GM12878 (cell line): ENCODE results near the gene PLA2G6.

Experiments used
- CREB1 ChIP-seq: IDR thresholded peaks from 2 replicates; pipeline ENCODE4 v1.6.1; 2012; ENCODE audit warnings: low read depth, mild to moderate bottlenecking, inconsistent platforms
- MAX ChIP-seq: IDR thresholded peaks from 2 replicates; pipeline ENCODE4 v1.6.1; 2012; ENCODE audit warnings: low read depth, low read length, improper control_type of control experiment
- TCF7 ChIP-seq: IDR thresholded peaks from 2 replicates; pipeline ENCODE4 v1.6.1; 2014; ENCODE audit warnings: antibody characterized with exemption, borderline replicate concordance
- ZNF274 ChIP-seq: IDR thresholded peaks from one replicate; pipeline ENCODE4 v1.8.0; 2011; ENCODE audit not compliant: insufficient read length, insufficient read depth

GRCh38 chr22:38222797-38223119 lies 41.1 kb upstream of the PLA2G6 start:
- TF ChIP-seq MAX (no peak), CREB1 (no peak), ZNF274 (no peak), TCF7 (no peak)
